Adrenal gland (tissue), 12 donors: ENCODE measurements around the gene CSNK1G1. TPM values are rescaled to one million over a fixed set of nuclear protein-coding genes. Genes with fewer than 3 reads are reported as not detected.

Source experiments
- DNase-seq, 7 donors: peaks; one replicate each; pipeline ENCODE4 v3.0.0-alpha.2; 2019 to 2020
- H3K27ac ChIP-seq, 5 donors: fragments of 200-600 bp; sonication (generic) in 4 of 5; 1 replicate in 3 of 5; 2 replicates in 2 of 5; pipeline versions ENCODE4 v1.5.1 to v1.8.0; 2016 to 2020; ENCODE audit warnings: mild to moderate bottlenecking in 1 of 5
- H3K27me3 ChIP-seq: fragments of 200-600 bp; 2 replicates; pipeline ENCODE4 v1.8.0; 2021
- H3K36me3 ChIP-seq, 2 donors: fragments of 200-600 bp; replicated peaks in 1 of 2; 1 replicate in 1 of 2; 2 replicates in 1 of 2; pipeline versions ENCODE4 v1.5.1 to v1.8.0; 2018 to 2022
- H3K4me1 ChIP-seq, 2 donors: fragments of 200-600 bp; replicated peaks in 1 of 2; 1 replicate in 1 of 2; 2 replicates in 1 of 2; pipeline versions ENCODE4 v1.5.1 to v1.8.0; 2018 to 2021
- H3K4me3 ChIP-seq, 4 donors: fragments of 200-600 bp; sonication (generic) in 3 of 4; one replicate each; pipeline ENCODE4 v1.5.1; 2016 to 2018
- H3K9me3 ChIP-seq, 3 donors: fragments of 200-600 bp; sonication (generic) in 1 of 3; replicated peaks in 1 of 3; 1 replicate in 2 of 3; 2 replicates in 1 of 3; pipeline versions ENCODE4 v1.5.1 to v1.8.0; 2016 to 2021
- POLR2A ChIP-seq, 2 donors: fragments of 450-650 bp; IDR thresholded peaks; one replicate each; pipeline ENCODE4 v1.6.1; 2017; ENCODE audit warnings: antibody characterized with exemption in 2 of 2, mild to moderate bottlenecking in 2 of 2, moderate library complexity in 1 of 2
- WGBS, 4 donors: extraction: QIAGEN DNeasy Blood & Tissue Kit in 2 of 4; methylation state at CpG; one replicate each; pipeline versions ENCODE4 v1.1.5 to v1.1.7; 2013 to 2017; 5-methylcytosine and 5-hydroxymethylcytosine counted together
- intact Hi-C, 2 donors: fragments of 100-400 bp; cut with DNase I; formaldehyde crosslinking; loops; one replicate each; pipeline versions ENCODE4 v1.14.1 to v1.15.0; 2022 to 2023
- polyA plus RNA-seq, 3 donors: library from polyadenylated mRNA; stranded (reverse); fragments of 200-250 nt in 2 of 3; fragments of 350-450 nt in 1 of 3; fragmentation: Illumina TruSeq in 1 of 3; extraction: RNeasy Lipid Tissue Mini Kit (QIAGEN cat#74804) in 1 of 3; gene quantifications; one replicate each; pipeline ENCODE4 v1.2.3, GENCODE V29; 2013 to 2014
- total RNA-seq, 9 donors: library from RNA; depleted of rRNA in 4 of 9; stranded (reverse); fragments of >200 nt in 4 of 9; fragments of 120-200 nt in 1 of 9; fragmentation: NEBNext Ultra II Directional in 1 of 9; extraction: Animal tissue kit (Norgen Biotek cat#: 25700) in 1 of 9; gene quantifications; one replicate each; pipeline versions ENCODE4 v1.1.0 to v1.2.4, GENCODE V29; 2013 to 2023
- TF ChIP-seq, protein P1 (sequence below), 6 experiments: fragments of 450-650 bp in 4 of 6; fragments of 200-600 bp in 2 of 6; sonication (generic) in 1 of 6; IDR thresholded peaks; 1 replicate in 5 of 6; 2 replicates in 1 of 6; pipeline versions ENCODE4 v1.5.1 to v1.8.0; 2016 to 2021; ENCODE audit warnings: antibody characterized with exemption in 6 of 6, mild to moderate bottlenecking in 2 of 6, moderate library complexity in 1 of 6
- donor health status: healthy with polysubstance abuse.
- donor health status: Bipolar disorder and iron deficiency.
- donor health status: DM: yes; HTN: yes; CAD: no.
- donor health status: DM: no; HTN: no; CAD: no.
- donor health status: DM: no; HTN: no; CAD: no.
- donor health status: DM: yes; HTN: yes; CAD: no.

CSNK1G1 gene
- total and polyA plus RNA-seq, 12 donors, result 1.2 to 31.6 (median 13.6) TPM

DNA sequence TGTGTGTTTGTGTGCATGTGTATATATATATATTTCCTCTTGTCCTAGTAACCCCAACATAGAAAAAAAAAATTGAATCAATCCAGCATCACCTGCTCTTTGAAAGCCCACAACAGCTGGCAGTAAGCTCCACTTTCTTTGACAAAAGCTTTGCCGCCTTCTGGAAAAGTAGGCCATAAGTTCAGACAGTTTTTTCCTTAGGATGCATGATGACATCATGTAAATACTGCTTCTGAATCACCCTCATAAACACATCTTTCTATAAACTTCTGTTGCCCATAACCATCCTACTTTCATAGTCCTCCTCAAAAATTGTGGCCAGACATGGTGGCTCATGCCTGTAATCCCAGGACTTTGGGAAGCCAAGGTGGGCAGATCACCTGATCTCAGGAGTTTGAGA lies 67.4 kb downstream of the CSNK1G1 start:
- Histone ChIP-seq H3K9me3 (no peaks in the 10 kb centered on the region), H3K4me3 (no peak overlapping the region), H3K4me1 (peaks cover 6 to 10% of the 10 kb centered on the region in 2 donors), H3K27me3 (no peaks in the 10 kb centered on the region), H3K36me3 (no peaks in the 10 kb centered on the region), H3K27ac (no peak overlapping the region)
- 89 to 100% (median 100%) methylated on average over 1 of the region's 1 CpG for WGBS, 4 donors
- DNase-seq, result no peak
- TF ChIP-seq, protein P1, sequence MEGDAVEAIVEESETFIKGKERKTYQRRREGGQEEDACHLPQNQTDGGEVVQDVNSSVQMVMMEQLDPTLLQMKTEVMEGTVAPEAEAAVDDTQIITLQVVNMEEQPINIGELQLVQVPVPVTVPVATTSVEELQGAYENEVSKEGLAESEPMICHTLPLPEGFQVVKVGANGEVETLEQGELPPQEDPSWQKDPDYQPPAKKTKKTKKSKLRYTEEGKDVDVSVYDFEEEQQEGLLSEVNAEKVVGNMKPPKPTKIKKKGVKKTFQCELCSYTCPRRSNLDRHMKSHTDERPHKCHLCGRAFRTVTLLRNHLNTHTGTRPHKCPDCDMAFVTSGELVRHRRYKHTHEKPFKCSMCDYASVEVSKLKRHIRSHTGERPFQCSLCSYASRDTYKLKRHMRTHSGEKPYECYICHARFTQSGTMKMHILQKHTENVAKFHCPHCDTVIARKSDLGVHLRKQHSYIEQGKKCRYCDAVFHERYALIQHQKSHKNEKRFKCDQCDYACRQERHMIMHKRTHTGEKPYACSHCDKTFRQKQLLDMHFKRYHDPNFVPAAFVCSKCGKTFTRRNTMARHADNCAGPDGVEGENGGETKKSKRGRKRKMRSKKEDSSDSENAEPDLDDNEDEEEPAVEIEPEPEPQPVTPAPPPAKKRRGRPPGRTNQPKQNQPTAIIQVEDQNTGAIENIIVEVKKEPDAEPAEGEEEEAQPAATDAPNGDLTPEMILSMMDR (IDR thresholded peaks at IDR 0.05), result no peak
- TF ChIP-seq POLR2A (IDR thresholded peaks at IDR 0.05), result no peak
- intact Hi-C loops, result no loop called here

DNA sequence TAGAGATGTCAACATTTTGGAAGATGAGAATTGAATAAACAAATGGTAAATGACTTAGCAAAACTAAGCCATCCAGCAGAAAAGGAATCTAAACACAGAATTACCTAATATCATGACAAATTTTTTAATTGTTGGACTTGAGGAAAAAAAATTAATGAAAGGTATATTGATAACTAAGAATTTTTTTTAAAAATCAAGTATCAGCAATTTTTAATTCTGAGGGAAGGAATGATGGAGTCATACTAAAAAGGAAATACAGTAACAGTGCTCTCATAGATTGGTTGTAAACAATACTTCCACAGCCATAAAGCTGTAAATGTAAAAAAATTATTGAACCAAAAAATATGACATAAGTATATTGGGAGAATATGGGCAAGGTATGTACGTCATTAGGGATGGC lies 68.0 kb downstream of the CSNK1G1 start:
- 95 to 98% (median 95%) methylated on average over 1 of the region's 1 CpG for WGBS, 4 donors
- Histone ChIP-seq H3K36me3 (no peaks in the 10 kb centered on the region), H3K4me1 (peaks cover 6 to 10% of the 10 kb centered on the region in 2 donors), H3K9me3 (no peaks in the 10 kb centered on the region), H3K27me3 (no peaks in the 10 kb centered on the region), H3K4me3 (no peak overlapping the region), H3K27ac (no peak overlapping the region)
- TF ChIP-seq, protein P1 (IDR thresholded peaks at IDR 0.05), result no peak
- TF ChIP-seq POLR2A (IDR thresholded peaks at IDR 0.05), result no peak
- DNase-seq, result no peak
- intact Hi-C loops, result no loop called here

DNA sequence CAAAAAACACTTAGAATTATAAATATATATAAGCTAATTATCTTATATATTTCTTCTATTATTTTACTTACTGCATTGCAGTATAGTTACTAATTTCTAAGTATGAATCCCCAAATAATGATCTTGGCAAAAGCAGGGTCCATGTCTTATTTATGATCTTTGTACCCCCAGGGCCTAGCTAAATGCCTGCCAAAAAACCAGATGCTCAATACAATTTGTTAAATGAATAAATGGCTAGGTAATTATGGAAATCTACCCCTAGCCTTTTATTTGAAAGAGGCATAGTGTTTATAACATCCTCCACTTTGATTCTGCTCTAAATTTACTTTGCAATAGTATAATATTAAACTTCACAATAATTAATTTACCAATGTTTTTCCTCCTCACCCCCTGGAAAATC lies 69.5 kb downstream of the CSNK1G1 start:
- H3K27me3 ChIP-seq, result no peaks in the 10 kb centered on the region
- H3K9me3 ChIP-seq, result no peaks in the 10 kb centered on the region
- intact Hi-C loops, result no loop called here
- no peak for DNase-seq
- no peak overlapping the region for H3K27ac ChIP-seq
- H3K4me3 ChIP-seq, result no peak overlapping the region
- H3K4me1 ChIP-seq, result peaks cover 6 to 10% of the 10 kb centered on the region in 2 donors
- no peaks in the 10 kb centered on the region for H3K36me3 ChIP-seq
- no peak for TF ChIP-seq POLR2A (IDR thresholded peaks at IDR 0.05)
- TF ChIP-seq, protein P1 (IDR thresholded peaks at IDR 0.05), result no peak

DNA sequence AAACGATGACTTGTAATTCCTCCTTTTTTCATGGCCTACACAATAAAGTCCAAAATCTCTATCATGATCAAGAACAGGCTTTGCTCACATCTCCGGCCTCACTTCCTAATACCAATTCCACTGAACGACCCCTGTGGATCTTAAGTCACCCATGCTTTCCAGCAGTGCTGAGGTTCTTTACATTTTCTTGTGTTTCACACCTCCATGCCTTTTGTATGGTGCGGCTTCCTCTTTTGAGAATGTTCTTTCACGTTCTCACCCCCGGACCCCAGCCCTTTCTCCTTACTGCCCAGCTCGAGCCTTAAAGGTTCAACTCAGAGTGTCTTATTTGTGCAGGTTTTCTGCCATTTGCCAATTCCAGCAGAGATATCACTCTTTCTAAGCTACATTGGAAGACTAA lies 70.1 kb downstream of the CSNK1G1 start:
- Histone ChIP-seq H3K36me3 (no peaks in the 10 kb centered on the region), H3K4me1 (peaks cover 6 to 10% of the 10 kb centered on the region in 2 donors), H3K9me3 (no peaks in the 10 kb centered on the region), H3K27me3 (no peaks in the 10 kb centered on the region), H3K4me3 (no peak overlapping the region), H3K27ac (no peak overlapping the region)
- intact Hi-C loops, result no loop called here
- TF ChIP-seq POLR2A (IDR thresholded peaks at IDR 0.05), result no peak
- TF ChIP-seq, protein P1 (IDR thresholded peaks at IDR 0.05), result no peak
- 82 to 87% (median 85%) methylated on average over 7 of the region's 7 CpGs for WGBS, 4 donors
- DNase-seq, result no peak
